WERI-Rb-1 (cell line): ENCODE data around the gene POLA2.

Experiments
- DNase-seq: peaks from one replicate; pipeline ENCODE4 v3.0.0-alpha.2; 2020
- H3K27ac ChIP-seq: fragments of 250-450 bp; sonication (Bioruptor Pico); 2 replicates; pipeline ENCODE4 v1.5.1; 2020; ENCODE audit warnings: mild to moderate bottlenecking, moderate library complexity
- H3K27me3 ChIP-seq: fragments of 250-450 bp; sonication (Bioruptor Pico); 2 replicates; pipeline ENCODE4 v1.5.1; 2021; ENCODE audit warnings: mild to moderate bottlenecking, low read depth, moderate library complexity; ENCODE audit not compliant: insufficient read depth, severe bottlenecking
- H3K36me3 ChIP-seq: fragments of 250-450 bp; sonication (Bioruptor Pico); 2 replicates; pipeline ENCODE4 v1.5.1; 2020; ENCODE audit warnings: mild to moderate bottlenecking, moderate library complexity
- H3K4me3 ChIP-seq: 2 replicates; pipeline ENCODE4 v1.5.1; 2011; ENCODE audit warnings: low read depth, mild to moderate bottlenecking, control low read depth, low read length
- H3K9me3 ChIP-seq: fragments of 250-450 bp; sonication (Bioruptor Pico); 2 replicates; pipeline ENCODE4 v1.5.1; 2021; ENCODE audit warnings: mild to moderate bottlenecking, moderate library complexity; ENCODE audit not compliant: severe bottlenecking
- TF ChIP-seq, protein P1 (sequence below): IDR thresholded peaks from 2 replicates; pipeline ENCODE4 v1.5.1; 2011; ENCODE audit warnings: low read depth, mild to moderate bottlenecking, control low read depth, inconsistent platforms, low read length

Gene POLA2

DNA sequence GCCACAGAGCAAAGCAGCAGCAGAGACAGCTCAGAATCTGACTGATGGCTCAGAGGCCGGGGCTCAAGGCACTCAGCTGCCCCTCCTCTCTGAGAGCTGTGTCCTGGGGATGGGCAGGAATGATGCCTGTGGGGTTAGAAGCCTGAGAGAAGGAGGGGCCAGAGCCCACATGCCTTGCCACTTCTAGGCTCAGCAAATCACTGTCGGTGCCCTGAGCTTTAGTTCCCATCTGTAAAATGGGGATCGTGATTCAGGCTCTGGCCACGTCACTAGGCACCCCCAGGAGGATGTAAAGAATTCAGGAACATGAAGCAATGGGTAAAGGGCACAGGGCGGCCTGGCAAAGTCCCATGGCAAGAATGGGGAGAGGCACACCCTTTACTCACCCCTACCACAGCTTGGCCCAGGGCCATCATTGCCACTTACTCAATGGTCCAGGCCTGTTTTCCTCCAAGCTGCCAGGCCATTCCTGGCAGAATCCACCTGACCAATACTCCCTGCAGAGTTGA, 49.5 kb downstream of the POLA2 start:
- H3K27ac ChIP-seq = peak overlapping the region; percentile 78
- TF ChIP-seq, protein P1, sequence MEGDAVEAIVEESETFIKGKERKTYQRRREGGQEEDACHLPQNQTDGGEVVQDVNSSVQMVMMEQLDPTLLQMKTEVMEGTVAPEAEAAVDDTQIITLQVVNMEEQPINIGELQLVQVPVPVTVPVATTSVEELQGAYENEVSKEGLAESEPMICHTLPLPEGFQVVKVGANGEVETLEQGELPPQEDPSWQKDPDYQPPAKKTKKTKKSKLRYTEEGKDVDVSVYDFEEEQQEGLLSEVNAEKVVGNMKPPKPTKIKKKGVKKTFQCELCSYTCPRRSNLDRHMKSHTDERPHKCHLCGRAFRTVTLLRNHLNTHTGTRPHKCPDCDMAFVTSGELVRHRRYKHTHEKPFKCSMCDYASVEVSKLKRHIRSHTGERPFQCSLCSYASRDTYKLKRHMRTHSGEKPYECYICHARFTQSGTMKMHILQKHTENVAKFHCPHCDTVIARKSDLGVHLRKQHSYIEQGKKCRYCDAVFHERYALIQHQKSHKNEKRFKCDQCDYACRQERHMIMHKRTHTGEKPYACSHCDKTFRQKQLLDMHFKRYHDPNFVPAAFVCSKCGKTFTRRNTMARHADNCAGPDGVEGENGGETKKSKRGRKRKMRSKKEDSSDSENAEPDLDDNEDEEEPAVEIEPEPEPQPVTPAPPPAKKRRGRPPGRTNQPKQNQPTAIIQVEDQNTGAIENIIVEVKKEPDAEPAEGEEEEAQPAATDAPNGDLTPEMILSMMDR = no peak
- H3K27me3 ChIP-seq = no peaks in the 10 kb centered on the region
- H3K9me3 ChIP-seq = no peaks in the 10 kb centered on the region
- no peak overlapping the region; the same call in 1 of the 2 replicates for H3K4me3 ChIP-seq
- DNase-seq = peak; percentile 74
- H3K36me3 ChIP-seq = no peaks in the 10 kb centered on the region

DNA sequence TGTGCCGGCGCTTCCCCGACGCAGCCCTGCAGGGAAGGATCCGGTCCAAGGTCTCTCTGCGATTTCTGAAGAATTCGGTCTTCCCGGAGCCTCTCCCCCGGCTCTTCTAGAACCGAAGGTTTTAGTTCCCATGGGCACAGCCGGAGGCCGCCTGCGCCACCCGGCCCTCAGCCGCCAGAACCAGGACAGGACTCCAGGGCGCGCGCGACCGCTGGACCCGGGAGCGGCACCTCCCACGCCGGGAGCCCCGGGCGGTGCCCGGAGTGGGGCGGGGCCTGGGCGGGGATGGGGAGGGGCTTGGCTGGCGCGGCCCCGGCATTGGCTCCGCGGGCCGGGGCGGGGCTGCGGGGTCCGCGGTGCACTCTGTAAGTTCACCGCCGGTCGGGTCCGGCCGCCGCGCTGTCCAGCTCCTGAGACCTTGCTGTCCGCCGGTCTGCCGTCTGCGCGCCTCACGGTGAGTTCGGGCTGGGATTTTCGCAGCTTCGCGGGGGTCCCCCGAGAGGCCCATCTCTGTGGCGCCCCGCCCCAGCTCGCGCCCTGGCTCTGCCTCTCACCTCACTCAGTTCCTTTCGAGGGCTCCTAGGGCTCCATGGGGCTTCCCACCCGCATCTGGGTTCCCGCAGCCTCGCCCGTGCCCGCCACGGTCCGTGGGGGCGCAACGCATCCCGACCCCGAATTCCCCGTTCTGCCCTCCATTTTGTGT, 52.9 kb downstream of the POLA2 start, which contains the start of gene CDC42EP2:
Gene CDC42EP2, plus strand, starts transcription at position 366 of the 703 bp plus-strand sequence. CDS start 6,033 bp downstream, outside the sequence.
- TF ChIP-seq, protein P1 = no peak

DNA sequence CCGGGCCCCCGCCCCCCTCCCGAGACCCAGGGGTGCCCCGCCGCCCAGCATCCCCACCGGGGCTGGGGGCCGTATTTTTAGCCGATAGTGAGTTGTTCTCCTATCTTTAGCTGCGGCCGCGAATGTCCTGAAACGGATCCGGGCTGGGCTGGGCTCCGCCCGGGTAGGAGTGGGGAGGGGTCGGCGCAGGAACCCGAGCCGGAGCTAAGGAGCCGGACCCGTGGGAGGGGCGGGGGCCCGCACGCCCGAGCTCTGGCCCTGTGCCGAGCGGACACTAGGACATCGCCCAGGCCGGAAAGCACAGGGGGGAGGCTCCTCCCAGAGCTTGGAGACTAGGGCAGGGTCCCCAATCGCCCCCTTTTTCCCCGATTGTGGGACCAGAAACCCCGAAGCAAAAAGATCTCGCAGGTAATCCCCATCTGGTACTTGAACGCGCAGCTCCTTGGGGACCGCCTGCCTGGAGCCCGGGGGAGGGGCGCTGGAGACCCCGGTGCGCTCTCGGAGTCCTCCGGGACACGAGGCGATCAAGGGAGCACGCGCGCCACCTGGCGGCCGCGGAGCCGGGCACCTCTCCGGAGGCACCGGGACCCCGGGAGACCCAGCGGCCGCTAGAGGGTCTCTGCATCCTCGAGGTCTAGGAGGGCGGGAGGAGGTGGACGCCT, 53.6 kb downstream of the POLA2 start:
- Histone ChIP-seq H3K27ac (peak overlapping the region; percentile 59), H3K36me3 (peaks cover 1% of the 10 kb centered on the region), H3K27me3 (no peaks in the 10 kb centered on the region), H3K9me3 (no peaks in the 10 kb centered on the region), H3K4me3 (peak overlapping the region; percentile 86)
- TF ChIP-seq, protein P1 = peak; percentile 95
- peak; percentile 91 for DNase-seq

More for the DNA sequence above, 52.9 kb downstream of the POLA2 start, which contains the start of gene CDC42EP2:
- H3K9me3 ChIP-seq = no peaks in the 10 kb centered on the region
- peak within 1 kb of the TSS; percentile 86 for H3K4me3 ChIP-seq
- no peaks in the 10 kb centered on the region for H3K27me3 ChIP-seq
- peak; percentile 84 for DNase-seq
- H3K27ac ChIP-seq = peak within 1 kb of the TSS; percentile 59
- no peaks in the 10 kb centered on the region for H3K36me3 ChIP-seq

DNA sequence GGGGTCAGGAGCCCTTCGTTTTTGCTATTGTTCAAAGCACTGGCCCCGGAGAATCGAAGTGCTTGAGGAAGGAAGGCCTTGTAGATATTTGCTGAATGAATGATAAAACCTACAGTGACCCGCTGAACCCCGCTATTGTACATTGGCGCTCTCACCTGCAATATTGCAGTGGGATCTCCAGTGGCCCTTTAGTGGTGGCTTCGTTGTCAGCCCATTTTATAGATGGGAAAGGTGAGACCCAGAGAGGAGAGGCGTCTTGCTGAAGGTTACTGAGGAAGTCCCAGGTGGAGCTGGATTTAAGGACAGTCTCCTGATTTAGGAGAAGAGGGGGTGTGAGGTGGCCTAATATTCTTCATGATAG, 54.1 kb downstream of the POLA2 start:
- Histone ChIP-seq H3K36me3 (peaks cover 6% of the 10 kb centered on the region), H3K4me3 (peak overlapping the region; percentile 86), H3K9me3 (no peaks in the 10 kb centered on the region), H3K27ac (no peak overlapping the region), H3K27me3 (no peaks in the 10 kb centered on the region)
- DNase-seq = no peak
- TF ChIP-seq, protein P1 = no peak

DNA sequence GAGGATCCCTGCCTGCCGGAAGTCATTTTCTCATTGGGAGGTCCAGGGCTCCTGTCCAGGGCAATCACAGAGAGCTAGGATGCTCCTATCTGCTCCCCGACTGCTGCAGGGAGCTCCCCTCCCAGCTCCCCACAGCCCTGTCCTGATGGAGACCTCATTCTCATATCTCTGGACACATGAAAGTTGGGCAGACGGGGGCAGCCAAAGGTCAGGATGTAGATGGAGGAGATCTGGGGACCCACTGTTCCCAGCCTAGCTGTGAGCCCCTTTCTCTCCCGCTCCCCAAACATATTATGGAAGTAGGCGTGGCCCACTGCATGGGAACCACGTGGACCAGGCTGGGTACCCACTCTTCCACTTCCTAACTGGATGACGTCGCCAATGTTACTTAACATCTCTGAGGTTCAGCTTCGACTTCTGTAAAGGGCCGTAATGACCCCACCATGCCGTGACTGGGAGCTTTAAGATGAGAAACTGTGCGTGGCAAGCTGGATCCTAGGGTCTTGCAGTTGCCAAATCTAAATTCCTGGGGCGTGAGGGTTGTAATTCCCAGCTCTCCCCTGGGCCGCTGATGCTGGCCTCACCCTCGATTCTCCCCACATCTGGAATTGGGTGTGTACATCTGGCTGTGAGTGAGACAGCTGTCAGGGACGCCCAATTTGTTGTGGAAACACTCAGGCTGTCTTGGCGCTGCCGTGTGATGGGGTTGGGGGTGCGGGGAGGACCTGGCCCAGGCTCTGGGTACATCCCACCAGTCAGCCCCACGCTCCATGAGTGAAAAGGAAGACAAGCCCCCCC, 54.7 kb downstream of the POLA2 start:
- H3K27me3 ChIP-seq = no peaks in the 10 kb centered on the region
- DNase-seq = no peak
- H3K9me3 ChIP-seq = no peaks in the 10 kb centered on the region
- TF ChIP-seq, protein P1 = no peak
- H3K36me3 ChIP-seq = peaks cover 12% of the 10 kb centered on the region
- no peak overlapping the region for H3K4me3 ChIP-seq
- peak overlapping the region; percentile 42; the same call in 1 of the 2 replicates for H3K27ac ChIP-seq
